IPS-18a (cell line): ENCODE data around the gene SCART1.
"Not testable (repeated sequence)": the region's sequence is repeated elsewhere in the genome, so short reads cannot be mapped to it uniquely, and the experiment has no call there.

ENCODE experiments used
- H3K27ac ChIP-seq: one replicate; pipeline ENCODE4 v1.5.1; 2013; ENCODE audit warnings: low read length
- H3K27me3 ChIP-seq: one replicate; pipeline ENCODE4 v1.6.1; 2013; ENCODE audit warnings: mild to moderate bottlenecking, low read length; ENCODE audit not compliant: control insufficient read depth, insufficient read depth
- H3K36me3 ChIP-seq: one replicate; pipeline ENCODE4 v1.6.1; 2013; ENCODE audit warnings: low read depth, low read length; ENCODE audit not compliant: control insufficient read depth
- H3K4me1 ChIP-seq: one replicate; pipeline ENCODE4 v1.6.1; 2013; ENCODE audit warnings: low read depth, low read length; ENCODE audit not compliant: control insufficient read depth
- H3K4me3 ChIP-seq: one replicate; pipeline ENCODE4 v1.5.1; 2013; ENCODE audit warnings: low read length
- H3K9ac ChIP-seq: one replicate; pipeline ENCODE4 v1.6.1; 2013; ENCODE audit warnings: mild to moderate bottlenecking, low read length, moderate library complexity
- H3K9me3 ChIP-seq: one replicate; pipeline ENCODE4 v1.6.1; 2013; ENCODE audit warnings: low read depth, low read length; ENCODE audit not compliant: control insufficient read depth

Gene SCART1

DNA sequence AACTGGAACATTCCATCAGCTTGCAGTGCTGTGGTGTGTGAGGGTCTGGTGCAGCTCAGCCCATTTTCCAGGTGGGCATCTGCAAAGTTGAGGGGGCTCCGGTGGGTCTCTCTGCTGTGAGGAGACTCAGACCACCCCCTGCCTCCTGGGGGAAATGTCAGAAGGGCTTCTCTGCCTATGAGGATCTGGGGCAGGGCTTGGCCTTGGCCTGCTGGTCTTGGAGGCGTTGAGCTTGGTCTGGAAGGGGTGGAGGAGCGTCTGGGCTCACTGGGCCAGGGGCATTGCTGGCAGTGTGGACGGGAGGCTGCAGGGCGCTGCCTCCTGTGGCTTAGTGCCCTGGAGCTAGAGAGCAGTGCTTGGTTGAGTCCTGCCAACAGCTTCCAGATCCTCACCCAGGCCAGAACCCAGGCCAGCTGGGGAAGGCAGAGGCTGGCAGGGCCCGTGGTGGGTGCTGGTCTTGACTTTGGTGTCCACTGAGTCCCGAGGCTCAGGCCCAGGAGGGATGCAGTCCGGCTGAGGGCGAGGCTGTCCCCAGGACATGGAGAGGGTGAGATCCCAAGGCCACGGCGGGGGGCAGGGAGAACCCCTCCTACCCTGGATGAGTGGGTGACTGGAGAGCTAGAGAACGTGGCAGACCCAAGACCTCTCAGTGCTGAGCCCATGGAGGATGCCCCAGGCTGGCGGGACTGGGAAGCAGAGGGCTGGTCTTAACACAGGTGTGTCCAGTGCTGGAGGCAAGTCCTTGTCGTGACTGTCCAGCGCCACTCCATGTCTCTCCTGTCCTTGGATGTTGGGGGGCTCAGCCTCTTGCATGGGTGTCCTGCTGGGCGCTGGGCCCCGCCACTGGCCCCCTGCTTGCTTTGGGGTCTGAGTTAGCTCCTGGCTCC, 32.2 kb upstream of the SCART1 start:
- Histone ChIP-seq H3K4me3 (no peak overlapping the region), H3K27ac (no peak overlapping the region), H3K4me1 (no peaks in the 10 kb centered on the region), H3K9me3 (no peaks in the 10 kb centered on the region), H3K27me3 (peaks cover 16% of the 10 kb centered on the region), H3K9ac (no peak overlapping the region), H3K36me3 (peaks cover 10% of the 10 kb centered on the region)

DNA sequence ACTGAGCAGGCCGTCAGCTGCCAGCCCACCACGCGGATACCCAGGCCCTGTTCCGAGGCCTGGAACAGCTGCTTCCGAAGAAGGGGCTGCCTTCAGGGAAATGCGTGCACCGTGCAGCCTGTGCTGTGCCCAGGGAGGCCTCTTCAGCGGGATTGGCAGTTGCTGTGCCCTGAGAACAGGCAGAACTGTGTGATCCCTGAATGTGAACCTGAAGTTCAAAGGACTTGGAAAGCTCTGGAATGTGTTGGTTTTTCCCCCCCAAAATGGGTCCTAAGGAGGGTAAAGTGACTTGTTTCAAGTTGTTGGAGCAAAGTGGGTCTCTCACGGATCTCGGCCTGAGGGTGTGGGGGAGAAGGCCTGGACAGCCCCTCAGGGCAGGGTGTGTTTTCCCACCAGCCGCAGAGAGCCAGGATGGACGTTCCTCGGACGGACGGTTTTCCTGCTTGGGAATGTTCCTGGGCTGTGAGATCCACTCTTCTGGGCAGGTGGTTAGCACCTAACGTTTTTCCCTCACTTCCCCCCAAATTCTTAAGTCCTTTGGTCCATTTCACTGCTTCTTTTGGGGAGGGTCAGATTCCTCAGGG, 31.4 kb upstream of the SCART1 start:
- H3K27me3 ChIP-seq: peaks cover 16% of the 10 kb centered on the region
- no peak overlapping the region for H3K9ac ChIP-seq
- H3K4me1 ChIP-seq: no peaks in the 10 kb centered on the region
- peaks cover 10% of the 10 kb centered on the region for H3K36me3 ChIP-seq
- no peak overlapping the region for H3K27ac ChIP-seq
- H3K9me3 ChIP-seq: no peaks in the 10 kb centered on the region
- H3K4me3 ChIP-seq: no peak overlapping the region

DNA sequence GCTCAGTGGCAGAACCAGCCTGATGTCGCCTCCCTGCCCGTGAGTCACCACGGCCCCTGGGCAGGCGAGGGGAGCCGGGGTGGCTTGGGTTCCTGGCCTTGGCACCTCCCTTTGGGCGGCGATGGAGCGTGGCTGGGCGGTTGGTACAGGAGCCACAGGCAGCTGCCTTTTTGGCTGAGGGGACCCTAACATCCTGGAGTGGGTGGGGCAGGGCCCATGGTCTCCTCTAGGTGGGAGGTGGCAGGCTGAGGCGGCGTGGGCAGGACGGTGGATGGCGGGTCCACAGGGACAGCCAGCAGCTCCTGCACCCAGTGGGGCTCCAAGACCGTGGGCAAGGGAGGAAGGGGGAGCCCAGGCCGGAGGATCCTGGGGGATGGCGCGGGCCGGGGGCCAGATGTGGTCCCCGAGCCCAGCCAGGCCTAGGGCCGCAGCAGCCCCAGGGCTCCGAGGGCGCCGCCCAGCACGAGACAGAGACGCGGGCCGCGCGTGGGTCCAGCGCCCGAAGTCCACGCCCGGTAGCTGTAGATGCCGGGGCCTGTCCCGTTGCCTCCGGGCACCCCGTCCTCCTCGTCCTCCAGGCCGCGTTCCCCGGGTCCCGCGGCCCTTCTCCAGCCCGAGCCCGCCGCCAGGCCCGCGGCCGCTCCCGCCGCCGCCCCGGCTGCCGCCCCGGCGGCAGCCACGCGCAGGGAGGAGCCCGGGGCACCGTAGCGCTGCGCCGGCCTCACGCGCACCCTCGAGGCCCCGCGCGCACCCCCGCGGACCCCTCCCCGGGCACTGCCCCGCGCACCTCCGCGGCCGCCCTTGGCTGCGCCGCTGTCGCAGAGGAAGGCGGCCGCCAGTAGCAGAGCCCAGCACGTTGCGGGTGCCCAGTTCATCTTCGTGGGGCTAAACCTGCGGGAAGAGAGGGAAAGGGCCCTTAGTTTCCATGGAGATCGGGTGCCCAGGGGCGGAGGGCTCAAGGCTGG, 30.7 kb upstream of the SCART1 start:
- H3K36me3 ChIP-seq: peaks cover 10% of the 10 kb centered on the region

DNA sequence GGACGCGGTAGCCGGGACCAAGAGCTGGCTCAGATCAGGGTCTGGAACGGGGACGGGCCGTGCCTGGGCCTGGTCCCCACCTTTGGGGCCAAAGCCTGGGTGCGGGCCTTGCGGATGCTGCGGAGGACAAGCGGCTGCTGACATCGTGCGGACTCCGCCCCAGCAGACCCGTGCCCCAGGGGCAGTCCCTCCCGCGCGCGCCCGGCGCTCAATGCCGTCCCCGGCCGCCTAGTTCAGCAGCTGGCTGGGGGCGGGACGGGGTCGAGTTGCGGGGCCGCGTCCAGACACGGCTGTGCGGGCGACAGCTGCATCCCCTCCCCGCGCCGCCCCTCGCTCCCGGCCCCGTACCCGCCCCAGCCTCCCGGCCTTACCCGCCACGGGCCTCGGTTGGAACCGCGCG, 29.6 kb upstream of the SCART1 start:
- H3K4me3 ChIP-seq, H3K27ac ChIP-seq, H3K9me3 ChIP-seq, H3K4me1 ChIP-seq, H3K9ac ChIP-seq: not testable (repeated sequence)
- peaks cover 10% of the 10 kb centered on the region for H3K36me3 ChIP-seq
- H3K27me3 ChIP-seq: peaks cover 16% of the 10 kb centered on the region

More for the DNA sequence above, 30.7 kb upstream of the SCART1 start:
- Histone ChIP-seq H3K27me3 (peaks cover 16% of the 10 kb centered on the region), H3K27ac (no peak overlapping the region), H3K4me1 (no peaks in the 10 kb centered on the region), H3K4me3 (no peak overlapping the region), H3K9me3 (no peaks in the 10 kb centered on the region), H3K9ac (no peak overlapping the region)

DNA sequence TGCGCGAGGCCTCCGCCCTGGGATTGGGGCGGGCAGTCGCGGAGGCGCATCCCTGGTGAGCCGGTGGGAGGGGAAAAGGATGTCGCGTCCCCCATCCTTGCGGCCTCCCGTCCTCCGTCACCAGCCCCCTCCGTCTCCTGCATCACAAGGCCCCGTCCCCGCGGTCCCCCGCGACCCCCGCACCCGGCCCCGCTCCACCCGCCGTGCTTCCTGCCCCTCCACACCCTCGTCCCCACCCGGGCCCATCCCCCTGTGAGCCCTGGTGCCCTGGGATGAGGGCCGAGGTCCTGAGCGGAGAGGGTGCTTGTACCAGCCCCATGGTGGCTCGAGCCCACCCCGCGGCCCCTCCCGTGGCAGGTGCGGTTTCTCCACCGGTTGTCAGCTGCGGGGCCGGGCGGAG, 29.1 kb upstream of the SCART1 start, which contains the start of gene SPRN:
Gene SPRN, minus strand, starts transcription at position 25 of the 400 bp plus-strand sequence. CDS start 944 bp downstream, outside the sequence.
- not testable (repeated sequence) for H3K9me3 ChIP-seq, H3K9ac ChIP-seq, H3K36me3 ChIP-seq, H3K4me1 ChIP-seq, H3K27ac ChIP-seq, H3K4me3 ChIP-seq
- peaks cover 16% of the 10 kb centered on the region for H3K27me3 ChIP-seq

DNA sequence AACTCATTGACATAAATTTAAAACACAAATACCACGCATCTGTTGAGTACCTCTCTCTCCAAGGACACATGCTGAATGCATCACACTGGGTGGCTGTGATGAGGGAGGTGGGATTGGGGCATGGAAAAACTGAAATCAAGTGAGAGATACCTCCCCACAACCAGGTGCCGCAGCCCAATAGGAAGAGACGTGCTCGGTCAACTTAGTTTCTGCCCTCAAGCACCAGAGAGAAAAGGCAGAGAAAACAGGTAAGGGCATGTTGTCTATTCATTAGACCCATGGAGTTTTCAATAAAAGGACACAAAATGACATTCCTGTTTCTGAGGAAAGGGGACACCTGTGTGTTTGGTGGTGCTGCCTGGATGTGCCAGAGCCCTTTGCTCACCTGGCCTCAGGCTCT, 24.2 kb upstream of the SCART1 start:
- not testable (repeated sequence) for H3K9me3 ChIP-seq, H3K36me3 ChIP-seq, H3K4me1 ChIP-seq, H3K27ac ChIP-seq, H3K27me3 ChIP-seq, H3K4me3 ChIP-seq, H3K9ac ChIP-seq

DNA sequence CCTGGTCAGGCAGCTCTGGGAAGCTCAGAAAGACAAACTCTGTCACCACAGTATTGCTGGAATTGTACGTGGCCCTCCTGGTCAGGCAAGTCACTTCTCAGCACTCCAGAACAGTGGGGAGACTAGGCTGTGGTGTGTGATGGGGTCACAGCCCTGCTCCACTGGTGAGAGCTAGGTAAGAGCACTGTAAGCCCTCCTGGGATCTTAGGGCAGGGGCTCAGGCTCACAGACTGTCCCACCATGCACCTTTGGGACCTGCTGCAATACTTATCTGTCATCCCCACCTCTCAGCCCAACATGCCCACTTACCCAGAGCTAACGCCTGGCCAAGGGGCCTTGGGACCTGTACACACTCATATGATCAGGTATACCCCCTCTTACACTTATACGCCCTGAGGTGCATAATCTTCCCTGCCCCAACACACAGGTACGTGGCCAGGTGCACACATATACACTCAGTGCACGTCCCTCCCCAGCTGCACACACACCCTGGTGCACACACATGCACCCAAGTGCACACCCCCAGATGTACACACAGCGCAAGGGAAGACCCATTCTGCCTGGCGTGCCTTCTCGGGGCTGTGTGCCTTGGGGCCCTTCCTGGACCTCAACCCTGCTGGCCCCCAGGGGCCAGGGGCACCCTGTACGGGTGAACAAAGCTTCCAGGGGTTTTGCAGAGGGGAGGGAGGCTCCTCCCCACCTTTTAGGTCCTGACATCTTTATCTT, 21.7 kb upstream of the SCART1 start:
- H3K9me3 ChIP-seq, H3K27ac ChIP-seq, H3K4me3 ChIP-seq, H3K4me1 ChIP-seq, H3K9ac ChIP-seq, H3K27me3 ChIP-seq, H3K36me3 ChIP-seq: not testable (repeated sequence)

DNA sequence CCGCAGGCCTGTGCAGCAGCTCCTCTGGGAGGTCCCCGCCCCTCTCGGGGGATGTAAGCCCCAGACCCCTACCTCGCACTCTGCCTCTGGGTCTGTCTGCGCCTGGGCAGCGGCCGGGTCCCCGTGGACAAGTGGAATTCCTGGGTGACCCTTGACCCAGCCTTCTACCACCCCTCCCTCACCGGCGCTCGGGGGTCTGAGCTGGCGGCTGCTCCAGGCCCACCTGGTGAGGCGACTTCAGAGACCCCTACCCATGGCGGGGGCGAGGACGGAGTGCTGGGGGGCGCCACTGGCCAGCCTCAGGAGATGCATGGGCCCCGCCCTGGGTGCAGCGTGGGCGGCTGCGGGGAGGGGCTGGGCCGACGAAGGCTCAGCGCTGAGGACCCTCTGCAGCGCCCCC, 21.0 kb upstream of the SCART1 start:
- H3K4me3 ChIP-seq, H3K27me3 ChIP-seq, H3K27ac ChIP-seq, H3K9me3 ChIP-seq, H3K4me1 ChIP-seq, H3K9ac ChIP-seq, H3K36me3 ChIP-seq: not testable (repeated sequence)

DNA sequence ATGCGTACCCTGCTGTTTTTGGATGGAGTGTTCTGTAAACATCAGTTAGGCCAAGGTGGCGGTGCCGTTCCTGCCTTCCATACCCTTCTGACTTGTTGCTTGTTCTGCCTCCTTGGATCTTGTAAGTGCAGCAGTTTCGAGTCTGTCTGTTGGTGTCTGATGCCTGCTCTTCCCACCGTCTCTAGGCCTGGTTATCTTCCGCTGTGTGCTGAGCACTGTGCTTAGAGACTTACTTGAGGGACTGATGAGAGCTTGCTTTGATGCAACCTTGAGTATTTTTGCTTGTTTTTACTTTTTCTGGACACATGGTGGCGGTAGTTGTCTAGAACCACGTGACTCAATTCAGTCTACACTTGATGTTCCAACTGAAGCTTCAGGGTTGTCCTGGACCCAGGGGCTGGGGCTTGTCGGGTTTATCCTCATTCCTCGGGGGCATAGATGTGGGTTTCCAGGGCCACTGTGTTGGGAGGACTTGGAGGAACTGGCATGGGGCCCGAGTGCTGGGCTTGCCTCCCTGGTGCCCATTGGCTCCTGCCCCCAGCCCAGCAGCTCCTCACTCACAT, 15.0 kb upstream of the SCART1 start:
- H3K9me3 ChIP-seq: peaks cover 16% of the 10 kb centered on the region
- H3K36me3 ChIP-seq: no peaks in the 10 kb centered on the region
- H3K4me1 ChIP-seq: no peaks in the 10 kb centered on the region
- no peaks in the 10 kb centered on the region for H3K27me3 ChIP-seq
- H3K9ac ChIP-seq: no peak overlapping the region
- no peak overlapping the region for H3K27ac ChIP-seq
- no peak overlapping the region for H3K4me3 ChIP-seq

DNA sequence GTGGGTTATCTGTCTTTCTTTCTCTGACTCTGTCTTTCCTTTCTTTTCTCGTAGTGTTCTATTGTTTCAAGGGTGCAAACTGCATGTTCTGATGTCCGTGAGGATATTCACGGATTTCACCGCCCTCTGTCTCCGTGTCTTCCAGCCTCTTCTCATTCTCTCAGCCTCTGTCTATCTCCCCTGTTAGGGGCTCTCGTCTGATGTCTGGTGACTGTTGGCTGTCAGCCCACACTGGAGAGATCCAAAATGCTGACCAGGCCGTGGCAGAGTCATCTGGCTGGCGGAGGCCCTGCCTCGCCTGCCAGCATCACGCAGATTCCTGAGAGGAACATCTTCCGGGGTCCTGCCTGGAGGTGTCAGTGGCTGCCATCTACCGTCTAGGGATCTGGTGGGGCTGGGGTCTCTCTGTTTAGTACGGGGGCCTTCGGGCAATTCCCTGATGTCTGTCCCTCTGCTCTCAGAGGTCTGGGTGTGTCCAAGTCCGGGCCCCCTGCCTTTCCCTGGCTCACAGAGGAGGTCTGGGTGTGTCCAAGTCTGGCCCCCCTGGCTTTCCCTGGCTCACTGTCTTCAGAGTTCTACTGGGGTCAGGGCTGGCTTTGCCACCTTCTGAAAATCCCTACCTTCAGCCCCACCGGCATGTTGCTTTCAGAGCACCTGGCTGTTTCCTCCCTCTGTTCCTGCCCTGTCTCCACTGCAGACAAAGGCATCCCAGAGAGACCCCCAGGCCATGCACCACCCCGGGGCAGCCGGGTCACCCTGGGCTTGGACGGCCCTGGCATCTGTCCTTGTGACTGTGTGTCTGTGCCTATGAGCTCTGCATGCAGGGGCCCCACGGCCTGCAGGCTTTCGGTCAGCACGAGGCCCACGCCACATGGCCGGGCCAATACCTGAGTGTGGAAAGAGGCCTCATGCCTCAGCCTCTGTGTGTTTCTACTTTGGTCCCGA, 14.0 kb upstream of the SCART1 start:
- H3K27ac ChIP-seq: no peak overlapping the region
- no peaks in the 10 kb centered on the region for H3K36me3 ChIP-seq
- peaks cover 20% of the 10 kb centered on the region for H3K9me3 ChIP-seq
- no peaks in the 10 kb centered on the region for H3K27me3 ChIP-seq
- H3K4me3 ChIP-seq: no peak overlapping the region
- no peak overlapping the region for H3K9ac ChIP-seq
- H3K4me1 ChIP-seq: no peaks in the 10 kb centered on the region
